ENCODE measurements around the gene OR1C1. TPM values are rescaled to one million over a fixed set of nuclear protein-coding genes. Genes with fewer than 3 reads are reported as not detected.
"Not testable (repeated sequence)": the region's sequence is repeated elsewhere in the genome, so short reads cannot be mapped to it uniquely, and the experiment has no call there.

Gene OR1C1
- total RNA-seq: not detected

- no peak for ATAC-seq
Observed at GRCh38 chr1:247760456-247760855, at the start of gene OR1C1. Gene OR1C1 (minus strand): TSS chr1:247760556. CDS start chr1:247758406, 2,150 bp downstream.

DNA sequence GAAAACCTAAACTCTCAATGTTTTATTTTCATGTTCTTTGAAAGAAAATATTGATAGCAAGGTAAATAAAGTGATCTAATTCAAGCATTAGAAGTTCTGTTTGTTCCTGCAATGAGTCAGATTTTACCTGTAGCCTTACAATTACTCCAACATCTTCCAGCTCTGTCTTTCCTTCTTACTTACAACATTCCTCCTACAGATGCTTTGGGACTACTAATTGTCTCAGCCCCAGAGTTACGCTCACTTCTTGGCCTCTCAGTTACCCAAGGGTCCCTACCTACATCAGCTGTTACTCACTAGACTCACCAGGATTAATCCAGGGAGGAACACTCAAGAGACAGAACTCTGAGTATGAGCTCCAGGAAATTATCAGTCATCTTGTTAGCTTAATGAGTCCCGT is 37.2 kb upstream of the OR1C1 start:
- ATAC-seq: no peak

DNA sequence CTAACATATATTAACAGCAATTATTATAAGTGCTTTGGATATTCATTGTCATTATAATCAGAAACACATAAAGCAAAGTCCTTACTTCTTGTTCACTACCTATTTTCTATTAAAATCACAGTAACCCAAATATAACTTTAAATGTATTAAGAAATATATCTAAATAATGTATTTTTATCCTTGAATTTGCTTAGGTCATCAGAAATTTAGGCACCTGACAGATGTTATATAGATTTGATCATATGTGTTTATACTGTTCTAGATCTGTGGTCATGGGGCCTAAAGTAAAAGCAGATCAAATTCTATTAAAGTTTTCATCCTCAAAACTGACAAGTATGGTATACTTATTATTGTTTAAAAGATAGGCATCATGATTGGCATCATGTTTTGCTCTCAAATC is 9.2 kb upstream of the OR1C1 start:
- no peak for ATAC-seq

DNA sequence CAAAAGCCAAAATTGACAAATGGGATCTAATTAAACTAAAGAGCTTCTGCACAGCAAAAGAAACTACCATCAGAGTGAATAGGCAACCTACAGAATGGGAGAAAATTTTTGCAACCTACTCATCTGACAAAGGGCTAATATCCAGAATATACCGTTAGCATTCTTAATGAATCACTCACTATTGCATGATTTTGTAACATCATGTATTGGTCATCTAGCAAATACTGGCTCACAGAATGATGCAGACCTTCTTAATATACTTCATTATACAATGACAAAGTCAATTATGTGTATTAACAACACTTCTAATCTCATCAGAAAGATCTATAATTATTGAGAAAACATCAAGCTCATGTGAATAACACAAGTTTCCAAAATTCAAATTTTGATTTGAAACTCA is 6.0 kb downstream of the OR1C1 start:
- not testable (repeated sequence) for ATAC-seq

DNA sequence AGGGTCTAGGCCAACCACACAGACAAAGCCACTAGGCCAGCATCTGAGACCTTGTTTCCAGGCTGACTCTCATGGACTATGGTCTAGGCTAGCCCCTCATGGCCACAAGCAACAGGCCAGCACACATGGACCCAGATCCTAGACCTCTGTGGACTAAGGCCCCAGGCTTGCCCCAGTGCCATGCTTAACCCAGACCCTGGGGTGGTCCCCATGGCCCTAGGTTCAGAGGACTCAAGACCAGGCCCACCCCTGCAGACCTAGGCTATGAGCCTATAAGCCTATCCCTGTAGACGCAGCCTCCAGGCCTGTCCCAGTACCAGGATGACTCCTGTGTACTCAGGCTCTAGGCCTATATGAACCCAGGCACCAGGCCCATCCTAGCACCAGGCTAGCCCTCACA is 10.5 kb downstream of the OR1C1 start:
- no peak for ATAC-seq

- ATAC-seq: no peak
Observed at GRCh38 chr1:247748041-247748440, 12.3 kb downstream of the OR1C1 start, which contains the start of gene OR14A2. Gene OR14A2 (minus strand): TSS chr1:247748141.

GRCh38 chr1:247747616-247748015 is 12.7 kb downstream of the OR1C1 start:
- ATAC-seq: no peak

- ATAC-seq: no peak
Observed at GRCh38 chr1:247746391-247746935, 13.9 kb downstream of the OR1C1 start.

- ATAC-seq: not testable (repeated sequence)
Observed at GRCh38 chr1:247742215-247742760, 18.1 kb downstream of the OR1C1 start.

DNA sequence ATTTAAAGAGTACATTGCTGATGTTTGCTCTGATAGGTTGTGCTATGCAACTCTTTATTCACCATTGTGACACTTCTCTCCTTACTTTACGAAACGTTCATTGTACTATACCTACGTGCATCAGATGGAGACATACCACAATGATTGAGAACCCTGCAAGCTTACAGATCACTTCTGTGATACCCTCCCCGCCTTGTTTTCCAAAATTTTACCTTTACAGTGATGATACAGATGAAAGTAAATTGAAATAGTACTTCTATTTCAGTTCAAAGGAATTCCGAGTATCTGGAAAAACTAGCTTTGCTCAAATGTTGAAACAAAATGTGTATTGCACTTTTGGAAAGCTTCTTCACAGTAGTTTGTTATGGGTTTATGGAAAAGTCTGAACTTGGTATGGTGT is 18.6 kb downstream of the OR1C1 start:
- ATAC-seq: no peak

- ATAC-seq: no peak
Observed at GRCh38 chr1:247740721-247741120, 19.6 kb downstream of the OR1C1 start.

- ATAC-seq: no peak
Observed at GRCh38 chr1:247738315-247738714, 22.0 kb downstream of the OR1C1 start, which contains the start of gene OR14K1. Gene OR14K1 (plus strand): TSS chr1:247738615. CDS start chr1:247738615, 0 bp downstream.

DNA sequence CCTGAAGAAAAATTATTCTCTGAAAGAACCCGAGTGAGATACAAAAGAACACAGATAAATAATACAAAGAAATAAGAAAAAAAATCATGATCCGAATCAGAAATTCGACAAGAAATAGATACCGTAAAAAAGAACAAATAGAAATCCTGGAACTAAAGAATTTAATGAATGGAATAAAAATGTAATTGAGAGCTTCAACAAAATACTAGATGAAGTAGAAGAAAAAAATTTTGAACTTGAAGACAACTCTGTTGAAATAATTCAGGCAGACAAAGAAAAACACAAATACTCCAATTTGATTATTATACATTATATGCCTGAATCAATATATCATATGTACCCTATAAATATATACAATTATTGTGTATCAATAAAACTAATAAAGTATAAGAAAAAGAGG is 39.1 kb downstream of the OR1C1 start:
- no peak for ATAC-seq

- no peak for ATAC-seq
Observed at GRCh38 chr1:247716546-247716945, 43.8 kb downstream of the OR1C1 start, which contains the start of gene OR6F1. Gene OR6F1 (minus strand): TSS chr1:247716646. CDS start chr1:247712755, 3,891 bp downstream.

DNA sequence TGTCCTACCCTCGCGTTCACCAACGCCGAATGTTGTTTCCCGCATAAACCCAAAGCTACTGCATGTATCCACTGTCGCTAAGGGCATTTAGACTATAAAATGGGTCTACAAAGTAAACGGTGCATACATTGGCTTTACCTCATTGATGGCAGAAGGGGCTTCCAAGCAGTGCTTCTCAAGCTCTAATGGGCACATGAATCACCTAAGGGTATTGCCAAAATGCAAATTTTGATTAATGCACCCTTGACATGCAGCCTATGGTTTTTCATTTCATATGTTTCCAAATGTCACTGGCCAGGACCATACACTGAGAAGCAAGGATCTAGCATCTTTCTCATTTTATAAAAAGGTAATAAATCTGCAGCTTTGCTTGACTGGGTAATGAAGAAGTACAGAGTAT is 46.6 kb downstream of the OR1C1 start:
- no peak for ATAC-seq

DNA sequence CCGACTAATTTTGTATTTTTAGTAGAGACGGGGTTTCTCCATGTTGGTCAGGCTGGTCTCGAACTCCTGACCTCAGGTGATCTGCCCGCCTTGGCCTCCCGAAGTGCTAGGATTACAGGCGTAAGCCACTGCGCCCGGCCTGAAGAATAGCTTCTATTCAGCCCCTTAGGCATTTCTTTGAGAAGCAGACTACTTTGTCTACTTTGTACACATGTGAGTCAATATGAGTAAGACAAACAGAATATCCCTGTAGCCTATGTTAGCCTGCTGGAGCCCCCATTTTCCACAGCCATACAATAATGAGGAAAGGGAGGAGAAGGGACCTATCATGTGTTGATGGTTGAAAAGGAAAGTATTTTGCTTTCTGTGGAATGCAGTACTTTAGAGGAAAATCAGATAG is 49.7 kb downstream of the OR1C1 start:
- ATAC-seq: not testable (repeated sequence)

Other genes starting within 250 kb of the OR1C1 start
- gene OR2C3, start 224.1 kb downstream of the OR1C1 start, total RNA-seq: not detected
- gene GCSAML, start 211.4 kb downstream of the OR1C1 start, total RNA-seq: not detected
- not detected for gene OR2G2, start 172.2 kb downstream of the OR1C1 start, total RNA-seq
- not detected for gene OR2G3, start 155.0 kb downstream of the OR1C1 start, total RNA-seq
- not detected for gene OR13G1, start 80.8 kb downstream of the OR1C1 start, total RNA-seq
- gene OR6F1, start 43.9 kb downstream of the OR1C1 start, total RNA-seq: not detected
- gene OR14K1, start 21.9 kb downstream of the OR1C1 start, total RNA-seq: not detected
- gene OR14A2, start 12.4 kb downstream of the OR1C1 start, total RNA-seq: not detected
- not detected for gene OR14A16, start 63.6 kb upstream of the OR1C1 start, total RNA-seq
- not detected for gene OR11L1, start 81.3 kb upstream of the OR1C1 start, total RNA-seq
- gene TRIM58, start 96.6 kb upstream of the OR1C1 start, total RNA-seq: 0.20 TPM
- not detected for gene OR2W3, start 135.0 kb upstream of the OR1C1 start, total RNA-seq
- not detected for gene OR2T8, start 159.7 kb upstream of the OR1C1 start, total RNA-seq
- not detected for gene OR2AJ1, start 164.3 kb upstream of the OR1C1 start, total RNA-seq
- gene OR2L8, start 188.3 kb upstream of the OR1C1 start, total RNA-seq: not detected
- gene OR2AK2, start 204.7 kb upstream of the OR1C1 start, total RNA-seq: not detected